Pancreas (tissue), 10 donors: ENCODE results near the gene PDZD4. TPM values are rescaled to one million over a fixed set of nuclear protein-coding genes. Genes with fewer than 3 reads are reported as not detected.

Source experiments
- ATAC-seq, 4 donors: fragments of 200-7000 bp; cut with Tn5 transposase; one replicate each; pipeline versions ENCODE4 v1.8.0 to v1.9.1; 2020; ENCODE audit warnings: mild to moderate bottlenecking in 4 of 4, moderate library complexity in 4 of 4
- DNase-seq, 6 donors: peaks; one replicate each; pipeline ENCODE4 v3.0.0-alpha.2; 2020
- FAIRE-seq: peaks from 2 replicates; lab custom pipeline; 2012; peaks lifted over from hg19 to GRCh38; lab: Jason Lieb, UNC
- H3K27ac ChIP-seq, 4 donors: fragments of 200-600 bp; sonication (generic); 1 replicate in 3 of 4; 2 replicates in 1 of 4; pipeline versions ENCODE4 v1.5.0 to v1.8.0; 2020
- H3K27me3 ChIP-seq, 4 donors: fragments of 200-600 bp; one replicate each; pipeline ENCODE4 v1.8.0; 2021
- H3K36me3 ChIP-seq, 3 donors: fragments of 200-600 bp; sonication (generic) in 1 of 3; one replicate each; pipeline versions ENCODE4 v1.5.0 to v1.8.0; 2020 to 2021
- H3K4me1 ChIP-seq, 3 donors: fragments of 200-600 bp; one replicate each; pipeline ENCODE4 v1.8.0; 2021
- H3K4me3 ChIP-seq, 4 donors: fragments of 200-600 bp; sonication (generic) in 2 of 4; one replicate each; pipeline versions ENCODE4 v1.5.0 to v1.8.0; 2020 to 2021
- H3K9me3 ChIP-seq, 4 donors: fragments of 200-600 bp; one replicate each; pipeline ENCODE4 v1.8.0; 2021
- WGBS, 2 donors: extraction: QIAGEN DNeasy Blood & Tissue Kit; methylation state at CpG; one replicate each; pipeline ENCODE4 v1.1.7; 2013; 5-methylcytosine and 5-hydroxymethylcytosine counted together
- intact Hi-C, 3 donors: fragments of 100-400 bp; cut with DNase I; formaldehyde crosslinking; loops; one replicate each; pipeline versions ENCODE4 v1.11.1 to v1.14.2; 2022
- polyA plus RNA-seq, 2 donors: library from polyadenylated mRNA; stranded (reverse); fragments of 200-250 nt; gene quantifications; one replicate each; pipeline ENCODE4 v1.2.3, GENCODE V29; 2013
- total RNA-seq, 6 donors: library from RNA; stranded (reverse); fragmentation: NEBNext Ultra II Directional in 4 of 6; extraction: Animal tissue kit (Norgen Biotek cat#: 25700) in 4 of 6; gene quantifications; one replicate each; pipeline versions ENCODE4 v1.2.1 to v1.2.4, GENCODE V29; 2021 to 2023
- TF ChIP-seq, protein P1 (sequence below), 4 donors: fragments of 200-600 bp; sonication (generic) in 3 of 4; IDR thresholded peaks; one replicate each; pipeline versions ENCODE4 v1.5.0 to v1.8.0; 2021; ENCODE audit warnings: antibody characterized with exemption in 4 of 4
- donor health status: healthy with polysubstance abuse.
- donor health status: DM: no; HTN: no; CAD: no; lungs with moderate emphysema.
- donor health status: DM: no; HTN: no; CAD: no.
- donor health status: control.
- donor health status: control.
- donor health status: Bipolar disorder and iron deficiency.
- donor health status: DM: yes; HTN: yes; CAD: no.
- donor health status: DM: no; HTN: no; CAD: no.
- donor health status: DM: no; HTN: no; CAD: no.
- donor health status: DM: yes; HTN: yes; CAD: no.

PDZD4 gene
- total and polyA plus RNA-seq, 8 donors, result 0.79 to 15.2 (median 1.6) TPM

DNA sequence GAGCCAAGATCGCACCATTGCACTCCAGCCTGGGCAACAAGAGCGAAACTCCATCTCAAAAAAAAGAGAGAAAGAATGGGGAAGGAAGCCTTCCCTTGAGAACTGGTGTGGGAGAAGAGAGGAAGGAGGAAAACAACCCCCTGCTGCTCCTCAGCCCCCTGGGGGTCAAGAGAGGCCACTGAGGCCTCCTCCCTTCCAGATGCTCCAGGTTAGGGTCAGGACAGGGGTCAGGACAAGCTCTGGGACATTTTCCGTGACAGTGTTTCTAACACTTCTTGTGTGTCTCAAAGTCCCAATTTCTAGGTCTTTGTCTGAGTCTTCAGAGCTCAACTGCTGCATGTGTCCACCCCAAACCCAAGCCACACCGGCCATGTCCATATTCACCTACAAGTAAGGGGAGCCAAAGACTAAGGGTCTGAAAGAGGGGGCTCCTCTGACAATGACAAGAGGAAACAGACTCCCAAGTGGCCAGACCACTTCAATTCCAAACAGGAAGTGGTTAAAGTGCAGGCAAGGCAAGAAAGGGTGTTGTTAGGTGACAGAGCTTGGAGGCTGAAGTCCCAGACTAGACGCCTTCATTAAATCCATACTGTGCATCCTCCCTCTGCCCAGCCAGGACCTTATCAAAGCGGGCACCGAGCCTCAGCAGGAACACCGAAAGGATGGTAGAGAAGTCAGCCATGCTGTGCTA is 47.4 kb upstream of the PDZD4 start:
- peaks cover 0 to 13% (median 1%) of the 10 kb centered on the region in 4 donors for H3K27me3 ChIP-seq
- 78 to 83% methylated on average over 8 of the region's 8 CpGs for WGBS, 2 donors

DNA sequence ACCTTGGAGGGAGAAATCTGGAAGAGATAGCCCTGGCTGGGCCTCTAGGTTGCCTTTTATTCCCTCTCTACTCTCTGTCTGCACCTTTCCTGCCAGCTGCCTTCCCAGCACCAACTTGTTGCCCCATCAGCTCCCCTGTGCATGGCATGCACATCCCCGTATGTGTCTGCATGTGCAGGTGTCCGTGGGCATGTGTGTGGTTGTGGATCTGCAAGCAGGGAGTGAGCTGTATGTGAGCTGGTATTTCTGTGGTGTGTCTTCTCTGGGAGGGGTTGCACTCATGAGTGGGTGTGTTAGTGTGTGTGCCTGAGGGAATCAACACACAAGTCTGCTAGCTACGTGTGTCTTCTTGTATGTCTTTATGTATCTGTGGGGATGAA is 45.8 kb upstream of the PDZD4 start:
- H3K27ac ChIP-seq, result no peak overlapping the region
- intact Hi-C loops, result loop anchor here in 1 of 3 donors (10.0 kb wide), 2 partner anchors 59 to 61 kb away; partner anchors contain the start of gene NAA10
- H3K36me3 ChIP-seq, result no peaks in the 10 kb centered on the region
- ATAC-seq (no peak), FAIRE-seq (no peak), DNase-seq (no peak)
- H3K27me3 ChIP-seq, result peaks cover 0 to 3% (median 0%) of the 10 kb centered on the region in 4 donors
- 26 to 58% methylated on average over 3 of the region's 3 CpGs for WGBS, 2 donors
- TF ChIP-seq, protein P1, sequence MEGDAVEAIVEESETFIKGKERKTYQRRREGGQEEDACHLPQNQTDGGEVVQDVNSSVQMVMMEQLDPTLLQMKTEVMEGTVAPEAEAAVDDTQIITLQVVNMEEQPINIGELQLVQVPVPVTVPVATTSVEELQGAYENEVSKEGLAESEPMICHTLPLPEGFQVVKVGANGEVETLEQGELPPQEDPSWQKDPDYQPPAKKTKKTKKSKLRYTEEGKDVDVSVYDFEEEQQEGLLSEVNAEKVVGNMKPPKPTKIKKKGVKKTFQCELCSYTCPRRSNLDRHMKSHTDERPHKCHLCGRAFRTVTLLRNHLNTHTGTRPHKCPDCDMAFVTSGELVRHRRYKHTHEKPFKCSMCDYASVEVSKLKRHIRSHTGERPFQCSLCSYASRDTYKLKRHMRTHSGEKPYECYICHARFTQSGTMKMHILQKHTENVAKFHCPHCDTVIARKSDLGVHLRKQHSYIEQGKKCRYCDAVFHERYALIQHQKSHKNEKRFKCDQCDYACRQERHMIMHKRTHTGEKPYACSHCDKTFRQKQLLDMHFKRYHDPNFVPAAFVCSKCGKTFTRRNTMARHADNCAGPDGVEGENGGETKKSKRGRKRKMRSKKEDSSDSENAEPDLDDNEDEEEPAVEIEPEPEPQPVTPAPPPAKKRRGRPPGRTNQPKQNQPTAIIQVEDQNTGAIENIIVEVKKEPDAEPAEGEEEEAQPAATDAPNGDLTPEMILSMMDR (IDR thresholded peaks at IDR 0.05), result no peak
- no peaks in the 10 kb centered on the region for H3K4me1 ChIP-seq
- no peak overlapping the region for H3K4me3 ChIP-seq
- no peaks in the 10 kb centered on the region for H3K9me3 ChIP-seq

More for the DNA sequence above, 47.4 kb upstream of the PDZD4 start:
- H3K27ac ChIP-seq, result no peak overlapping the region
- no peaks in the 10 kb centered on the region for H3K36me3 ChIP-seq
- intact Hi-C loops, result loop anchor here in 1 of 3 donors (10.0 kb wide), 2 partner anchors 57 to 63 kb away; partner anchors contain the start of gene NAA10
- no peaks in the 10 kb centered on the region for H3K9me3 ChIP-seq
- TF ChIP-seq, protein P1 (IDR thresholded peaks at IDR 0.05), result no peak
- H3K4me3 ChIP-seq, result no peak overlapping the region
- H3K4me1 ChIP-seq, result no peaks in the 10 kb centered on the region
- ATAC-seq (no peak), FAIRE-seq (no peak), DNase-seq (no peak)

GRCh38 chrX:153875391-153876111 is 45.2 kb upstream of the PDZD4 start:
- Histone ChIP-seq H3K27me3 (peaks cover 0 to 3% (median 0%) of the 10 kb centered on the region in 4 donors), H3K27ac (no peak overlapping the region), H3K9me3 (no peaks in the 10 kb centered on the region), H3K4me1 (no peaks in the 10 kb centered on the region), H3K36me3 (no peaks in the 10 kb centered on the region), H3K4me3 (no peak overlapping the region)
- ATAC-seq (peak; percentile 64 to 98 (median 85)), DNase-seq (peak; percentile 12 to 85 (median 60)), FAIRE-seq (no peak)
- intact Hi-C loops, result loop anchor here in 1 of 3 donors (10.0 kb wide), 2 partner anchors 59 to 61 kb away; partner anchors contain the start of gene NAA10
- TF ChIP-seq, protein P1 (IDR thresholded peaks at IDR 0.05), result no peak
- 2 to 8% methylated on average over 26 to 39 of the region's 42 CpGs for WGBS, 2 donors

GRCh38 chrX:153874366-153875125 is 44.2 kb upstream of the PDZD4 start:
- H3K9me3 ChIP-seq, result no peaks in the 10 kb centered on the region
- intact Hi-C loops, result loop anchor here in 1 of 3 donors (10.0 kb wide), 2 partner anchors 60 kb away; partner anchors contain the start of gene NAA10
- H3K4me3 ChIP-seq, result no peak overlapping the region
- FAIRE-seq (no peak), ATAC-seq (no peak), DNase-seq (no peak)
- TF ChIP-seq, protein P1 (IDR thresholded peaks at IDR 0.05), result no peak
- no peaks in the 10 kb centered on the region for H3K36me3 ChIP-seq
- H3K27me3 ChIP-seq, result peaks cover 0 to 6% (median 0%) of the 10 kb centered on the region in 4 donors
- WGBS, 2 donors, result 67 to 71% methylated on average over 13 of the region's 13 CpGs
- H3K4me1 ChIP-seq, result no peaks in the 10 kb centered on the region
- H3K27ac ChIP-seq, result no peak overlapping the region
